CD4-positive, alpha-beta T cell treated with Interleukin-12 subunit alpha and Interleukin-12 subunit beta, for 1 hour (primary cell): ENCODE results near the gene SLC6A18.

Experiments used
- DNase-seq: peaks from one replicate; pipeline ENCODE4 v3.0.0-alpha.2; 2020

Gene SLC6A18, protein sequence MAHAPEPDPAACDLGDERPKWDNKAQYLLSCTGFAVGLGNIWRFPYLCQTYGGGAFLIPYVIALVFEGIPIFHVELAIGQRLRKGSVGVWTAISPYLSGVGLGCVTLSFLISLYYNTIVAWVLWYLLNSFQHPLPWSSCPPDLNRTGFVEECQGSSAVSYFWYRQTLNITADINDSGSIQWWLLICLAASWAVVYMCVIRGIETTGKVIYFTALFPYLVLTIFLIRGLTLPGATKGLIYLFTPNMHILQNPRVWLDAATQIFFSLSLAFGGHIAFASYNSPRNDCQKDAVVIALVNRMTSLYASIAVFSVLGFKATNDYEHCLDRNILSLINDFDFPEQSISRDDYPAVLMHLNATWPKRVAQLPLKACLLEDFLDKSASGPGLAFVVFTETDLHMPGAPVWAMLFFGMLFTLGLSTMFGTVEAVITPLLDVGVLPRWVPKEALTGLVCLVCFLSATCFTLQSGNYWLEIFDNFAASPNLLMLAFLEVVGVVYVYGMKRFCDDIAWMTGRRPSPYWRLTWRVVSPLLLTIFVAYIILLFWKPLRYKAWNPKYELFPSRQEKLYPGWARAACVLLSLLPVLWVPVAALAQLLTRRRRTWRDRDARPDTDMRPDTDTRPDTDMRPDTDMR

DNA sequence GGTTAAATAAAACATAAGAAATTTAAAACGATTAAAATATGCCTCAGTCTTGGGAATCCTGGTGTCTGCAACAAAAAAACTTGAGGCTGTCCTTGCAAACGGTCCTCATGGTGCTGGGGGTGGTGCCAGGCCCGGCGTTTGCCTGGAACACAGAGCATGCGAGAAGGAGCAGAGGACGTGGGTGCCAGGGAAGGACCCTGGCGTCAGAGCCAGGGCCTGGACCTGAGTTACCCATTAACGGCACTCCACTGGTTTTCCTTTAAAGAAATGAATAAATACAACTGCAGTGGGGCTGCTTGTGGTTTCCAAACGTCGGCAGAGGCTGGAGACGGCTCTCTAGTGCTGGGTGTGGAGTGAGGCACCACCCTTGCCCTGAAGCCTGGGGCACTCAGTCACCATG, at the start of gene SLC6A18:
Gene SLC6A18 (plus strand): TSS at position 301 of the 400 bp plus-strand sequence. CDS start 97 bp downstream, at position 398.
- DNase-seq = no peak

DNA sequence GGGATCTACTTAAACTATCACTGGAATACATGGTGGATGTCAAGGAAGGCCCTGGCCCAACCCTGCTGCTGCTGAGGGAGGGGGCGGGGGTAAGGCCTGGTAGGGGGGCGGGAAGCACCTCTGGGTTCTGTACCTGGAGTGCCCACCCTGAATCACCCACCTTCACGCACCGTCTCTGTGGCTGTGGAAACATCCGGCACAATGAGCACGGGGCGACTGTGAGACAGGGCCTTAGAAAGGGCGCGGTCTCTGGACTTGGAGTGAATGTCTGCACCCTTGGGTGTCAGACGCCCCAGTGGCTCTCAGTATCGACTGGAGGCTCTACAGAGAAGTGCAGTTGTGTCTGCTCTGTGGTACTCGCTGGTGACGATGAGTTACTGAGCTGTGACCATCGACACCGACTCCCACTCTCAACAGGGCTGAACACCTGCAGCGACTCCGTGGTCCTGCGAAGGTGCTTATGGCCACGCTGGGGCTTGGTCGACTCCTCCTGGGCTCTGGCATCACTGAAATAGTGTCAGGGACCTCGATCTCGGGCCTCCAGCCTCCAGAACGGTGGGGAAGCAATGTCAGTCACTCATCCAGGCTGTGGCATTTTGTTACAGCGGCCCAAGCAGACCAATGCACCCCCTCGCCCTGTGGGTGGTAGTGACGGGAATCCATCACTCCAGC, 49.2 kb upstream of the SLC6A18 start:
- DNase-seq = no peak

DNA sequence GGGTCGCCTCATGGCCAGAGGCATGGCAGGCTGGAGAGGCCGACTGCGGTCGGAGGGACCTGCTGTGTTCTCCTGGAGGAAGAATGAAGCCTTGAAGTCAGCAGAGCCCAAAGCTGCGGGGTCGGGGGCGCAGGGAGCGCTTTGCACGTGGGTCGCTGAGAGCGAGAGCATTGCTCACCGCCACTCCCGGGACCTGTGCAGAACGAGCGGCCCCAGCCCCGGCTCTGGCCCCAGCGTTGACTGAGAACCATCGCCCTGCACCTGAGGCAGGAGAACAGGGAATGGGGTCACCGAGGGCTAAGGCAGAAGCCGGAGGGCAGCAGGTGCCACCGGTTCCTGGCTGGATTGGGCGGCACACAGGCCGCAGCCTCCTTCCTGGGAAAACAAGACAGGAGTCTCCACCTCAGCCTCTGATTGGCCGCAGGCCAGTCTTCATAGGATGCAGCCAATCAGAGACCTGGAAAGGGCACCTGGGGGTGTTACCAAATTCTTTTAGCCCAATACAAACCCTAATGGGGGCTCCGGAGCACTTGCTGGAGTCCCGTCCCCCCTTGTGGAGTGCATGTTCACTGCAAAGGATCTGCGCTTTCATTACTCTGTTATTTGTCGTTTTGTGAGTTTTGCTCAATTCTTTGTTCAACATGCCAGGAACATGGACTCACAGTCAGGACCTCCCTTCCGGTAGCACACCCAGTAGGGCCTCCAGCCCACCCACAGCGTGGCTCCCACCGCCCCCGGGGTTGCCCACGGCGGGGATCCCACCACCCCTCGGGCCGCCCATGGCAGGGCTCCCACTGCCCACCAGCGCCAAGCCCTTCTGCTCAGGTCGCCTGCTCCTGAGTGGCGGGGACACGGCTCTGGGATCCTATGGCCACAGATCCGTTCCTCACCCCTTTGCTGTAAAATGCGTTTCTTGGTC, 48.4 kb upstream of the SLC6A18 start:
- no peak for DNase-seq

DNA sequence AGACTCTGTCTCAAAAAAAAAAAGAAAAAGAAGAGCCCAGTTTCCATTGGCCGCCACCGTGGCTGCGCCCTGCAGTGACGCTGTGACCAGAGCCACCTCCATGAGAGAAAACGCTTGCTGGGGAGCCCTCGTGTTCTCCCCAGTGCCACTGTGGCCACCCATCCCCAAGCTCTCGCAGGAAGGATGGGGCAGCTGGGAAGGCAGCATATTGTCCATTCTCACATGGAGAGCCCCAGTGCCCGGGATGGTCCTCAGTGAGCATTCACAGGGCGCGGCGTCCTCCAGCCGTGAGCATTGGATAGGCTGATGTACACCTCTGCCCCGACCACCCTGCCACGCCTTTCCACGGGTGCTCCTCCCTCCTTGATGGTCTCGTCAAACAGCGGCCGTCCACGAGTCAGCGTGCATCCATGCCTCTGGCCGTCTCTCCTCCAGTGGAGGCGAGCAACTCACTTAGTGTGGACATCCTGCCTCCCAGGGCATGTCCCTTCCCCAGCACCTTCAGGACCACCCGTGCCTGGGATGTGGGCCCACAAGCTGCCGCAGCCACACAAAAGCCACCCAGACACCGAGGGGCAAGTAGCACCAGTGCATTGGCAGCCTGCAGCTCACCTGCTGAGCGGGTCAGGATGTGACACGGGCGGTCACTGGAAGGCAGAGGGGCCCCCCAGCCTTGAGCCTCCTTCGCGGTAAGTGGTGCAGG, 47.2 kb upstream of the SLC6A18 start:
- DNase-seq = no peak

DNA sequence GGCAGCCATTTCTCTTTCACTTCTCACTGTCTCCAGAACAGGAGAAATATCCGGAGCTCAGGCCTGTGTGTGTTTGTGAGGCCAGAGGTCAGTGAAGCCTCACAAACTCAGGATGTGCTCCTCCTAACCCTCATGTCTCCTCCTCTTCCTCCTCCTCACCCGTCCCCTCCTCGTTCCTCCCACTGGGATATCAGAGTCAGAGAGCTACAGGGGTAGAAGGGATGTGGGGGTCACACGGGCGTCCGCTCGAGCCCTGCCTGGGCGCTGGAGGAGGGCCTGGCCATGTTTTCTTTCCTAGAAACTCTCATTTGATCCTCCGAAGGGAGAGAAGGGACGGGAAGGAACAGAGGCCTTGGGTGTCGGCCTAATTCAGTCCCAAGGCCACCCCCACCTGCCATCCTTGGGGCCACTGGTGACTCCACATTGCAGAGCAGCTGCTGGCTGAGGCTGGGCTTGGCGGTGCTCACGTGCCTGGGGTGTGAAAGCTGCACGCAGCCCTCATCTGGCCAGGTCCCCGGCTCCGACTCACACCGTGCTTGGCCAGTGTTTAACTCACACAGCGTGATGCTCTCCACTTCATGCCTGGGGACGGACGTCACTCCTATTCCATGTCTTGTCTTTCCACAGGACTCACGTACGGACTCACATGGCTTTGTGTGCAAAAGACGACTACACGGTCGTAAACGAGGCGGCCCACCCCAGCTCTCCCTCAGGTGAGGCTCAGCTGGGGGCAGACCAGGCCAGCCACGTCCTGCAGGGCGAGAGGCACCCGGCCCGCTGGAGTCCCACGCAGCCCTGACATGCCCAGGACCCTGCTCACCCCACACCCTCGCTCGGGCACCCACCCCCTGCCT, 46.4 kb upstream of the SLC6A18 start:
- no peak for DNase-seq

DNA sequence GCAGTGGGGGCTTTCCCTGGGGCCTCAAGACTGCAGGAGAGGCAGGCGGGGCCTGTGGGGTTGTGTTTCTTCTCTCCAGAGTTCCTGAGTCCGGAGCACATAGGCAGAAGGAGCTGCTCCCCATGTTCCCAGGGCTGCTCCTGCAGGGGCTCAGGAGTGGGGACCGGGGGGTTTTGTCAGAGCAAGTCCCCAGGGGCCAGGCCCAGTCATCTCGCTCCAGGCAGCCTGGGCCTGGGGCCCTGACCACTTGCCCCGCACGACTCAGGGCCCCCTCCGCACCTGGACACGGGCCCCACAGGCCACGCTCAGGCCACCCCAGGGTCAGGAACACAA, 45.8 kb upstream of the SLC6A18 start:
- no peak for DNase-seq

DNA sequence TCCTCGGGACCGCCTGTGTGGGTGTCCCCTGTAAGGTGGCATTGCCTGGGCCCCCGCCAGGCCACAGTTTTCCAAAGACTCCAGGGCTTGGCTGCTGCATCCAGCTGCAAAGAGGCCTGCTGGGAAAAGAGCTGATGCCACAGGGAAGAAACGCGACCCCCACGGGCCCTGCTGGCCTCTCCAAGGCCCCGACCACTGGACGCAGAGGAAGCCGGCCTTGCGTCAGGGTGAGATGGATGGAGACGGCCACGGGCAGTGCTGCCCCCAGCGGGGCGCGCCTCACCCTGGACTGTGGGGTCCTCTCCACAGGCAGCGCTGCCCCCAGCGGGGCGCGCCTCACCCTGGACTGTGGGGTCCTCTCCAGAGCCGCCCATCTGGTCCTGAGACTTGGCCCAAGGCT, 45.1 kb upstream of the SLC6A18 start:
- no peak for DNase-seq

DNA sequence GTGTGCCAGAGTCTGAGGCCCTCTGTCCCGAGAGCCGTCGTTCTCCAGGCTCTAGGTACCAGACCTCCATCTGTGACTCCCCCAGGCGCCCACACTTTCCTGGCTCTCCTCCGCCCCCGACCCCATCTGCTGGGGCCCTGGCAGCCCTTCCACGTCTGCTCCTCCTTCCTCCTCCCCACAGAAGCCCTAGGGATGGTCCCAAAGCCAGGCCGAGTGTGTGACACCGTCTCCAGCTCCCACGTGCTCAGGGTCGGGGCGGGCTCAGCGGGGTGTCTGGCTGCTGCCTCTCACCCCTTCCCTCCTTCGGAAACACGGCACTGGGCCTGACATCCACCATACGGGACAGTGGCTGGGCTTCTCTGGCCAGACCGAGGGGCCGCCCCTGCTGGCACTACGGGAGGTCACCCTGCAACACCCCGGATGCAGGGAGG, 44.3 kb upstream of the SLC6A18 start:
- DNase-seq = no peak

DNA sequence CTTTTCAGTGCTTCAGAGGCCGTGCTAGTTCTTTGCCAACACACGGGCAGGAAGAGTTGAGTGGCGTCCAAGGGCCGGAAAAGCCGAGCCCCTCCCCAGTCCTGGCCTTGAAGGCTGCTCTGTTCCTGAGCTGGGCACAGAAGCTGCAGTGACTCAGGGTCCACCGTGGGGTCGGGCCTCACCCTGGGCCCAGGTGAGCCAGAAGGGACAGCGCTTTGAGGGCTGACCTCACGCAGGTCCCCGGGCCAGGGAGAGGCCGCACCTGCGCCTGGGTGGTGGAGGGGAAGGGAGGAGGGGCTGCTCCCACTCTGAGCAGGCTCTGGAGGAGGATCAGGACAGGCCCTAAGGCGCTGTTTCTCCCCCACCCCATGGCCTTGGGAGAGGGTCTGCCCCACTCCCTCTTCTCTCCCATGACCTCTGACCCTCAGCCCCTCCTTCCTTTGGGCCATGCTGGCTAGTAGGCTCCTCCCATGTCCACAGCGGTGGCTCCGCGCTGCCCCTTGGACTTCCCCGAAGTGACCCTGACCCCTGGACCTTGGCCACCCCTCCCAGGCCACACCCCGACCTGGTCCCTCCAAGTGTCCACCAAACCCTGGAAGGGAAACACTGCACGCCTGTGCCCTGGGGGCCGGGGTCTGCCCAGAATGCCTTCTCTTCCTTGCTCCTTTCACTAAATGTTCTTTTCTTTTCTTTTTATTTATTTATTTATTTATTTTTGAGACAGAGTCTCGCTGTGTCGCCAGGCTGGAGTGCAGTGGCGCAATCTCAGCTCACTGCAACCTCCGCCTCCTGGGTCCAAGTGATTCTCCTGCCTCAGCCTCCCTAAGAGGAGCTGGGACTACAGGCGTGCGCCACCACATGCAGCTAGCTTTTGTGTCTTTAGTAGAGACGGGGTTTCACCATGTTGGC, 43.5 kb upstream of the SLC6A18 start:
- DNase-seq = no peak

DNA sequence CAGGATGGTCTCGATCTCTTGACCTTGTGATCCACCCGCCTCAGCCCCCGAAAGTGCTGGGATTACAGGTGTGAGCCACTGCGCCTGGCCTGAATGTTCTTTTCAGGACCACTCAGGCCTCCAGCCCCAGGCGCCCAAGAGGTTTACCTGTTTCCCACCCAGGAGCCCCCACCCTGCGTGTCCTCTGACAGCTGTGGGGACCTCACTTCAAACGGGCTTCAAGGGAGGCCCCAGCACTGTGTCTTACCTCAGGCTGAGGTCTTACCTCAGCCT, 42.9 kb upstream of the SLC6A18 start:
- DNase-seq = no peak

DNA sequence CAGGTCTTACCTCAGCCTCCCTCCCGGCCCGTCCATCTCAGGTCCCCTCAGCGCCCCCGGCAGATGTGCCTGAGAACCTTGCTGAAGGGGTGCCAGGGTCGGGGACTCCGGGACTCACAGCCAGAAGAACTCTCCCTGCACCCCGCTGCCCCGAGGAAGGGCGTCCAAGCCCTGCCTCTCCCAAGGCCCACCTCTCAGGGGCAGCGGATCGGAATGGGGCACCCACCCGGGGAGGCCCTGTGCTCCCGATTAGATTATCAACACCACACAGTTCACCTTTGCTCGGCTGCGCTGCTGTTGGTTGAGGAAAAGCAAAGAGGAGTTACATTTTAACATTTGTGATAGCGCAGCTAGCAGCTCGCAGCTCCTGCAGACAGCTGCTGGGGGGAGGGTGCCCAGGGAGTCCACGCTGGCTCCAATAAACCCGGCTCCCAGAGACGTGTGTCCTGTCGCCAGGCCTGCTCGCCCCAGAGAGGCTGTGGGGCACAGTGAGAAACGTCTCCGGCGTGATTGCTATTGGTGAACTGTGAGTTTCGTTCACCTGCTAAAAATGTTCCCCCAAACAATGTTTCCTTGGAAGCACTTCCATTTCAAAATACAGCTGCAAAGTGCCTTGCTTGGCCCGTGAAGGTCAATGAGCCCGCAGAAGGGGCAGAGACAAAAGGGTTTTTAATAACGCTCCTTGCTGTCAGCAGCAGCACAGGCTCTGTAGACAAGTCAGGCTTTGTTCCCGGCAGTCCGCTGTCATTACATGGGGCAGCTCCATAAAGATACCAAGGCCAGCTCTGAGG, 42.4 kb upstream of the SLC6A18 start:
- no peak for DNase-seq

DNA sequence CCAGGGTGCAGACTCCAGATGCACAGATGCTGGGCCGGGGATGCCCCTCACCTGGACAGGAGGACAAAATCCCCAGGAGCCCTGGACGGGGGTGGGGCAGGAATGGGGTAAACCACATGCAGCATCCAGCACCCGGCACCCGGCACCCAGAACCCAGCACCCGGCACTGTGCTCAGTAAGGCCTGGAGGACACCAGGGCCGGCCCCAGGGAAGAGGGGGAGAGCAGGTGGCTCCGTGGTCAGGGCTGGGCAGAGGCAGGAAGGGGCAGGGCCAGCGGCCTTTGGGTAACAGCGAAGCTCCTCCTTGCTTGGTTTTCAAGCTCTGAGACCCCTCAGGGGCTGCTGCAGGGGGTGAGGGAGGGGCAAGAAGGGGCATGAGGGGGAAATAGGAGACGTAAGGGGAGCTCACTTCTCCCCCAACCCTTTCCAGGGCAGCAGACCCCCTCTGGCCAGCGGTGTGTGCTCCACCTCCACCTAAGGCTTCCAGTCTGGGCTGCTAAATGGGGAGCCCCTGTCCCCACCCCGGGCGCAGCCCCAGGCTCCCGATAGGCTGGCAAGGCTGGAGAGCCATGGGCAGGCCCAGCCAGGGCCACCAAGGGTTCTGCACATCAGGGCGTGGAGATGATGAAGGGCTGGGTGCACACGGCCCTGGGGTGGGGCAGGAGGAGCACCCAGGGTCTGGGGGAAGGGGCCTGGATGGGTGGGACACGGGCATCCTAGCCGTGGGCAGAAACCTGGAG, 41.6 kb upstream of the SLC6A18 start:
- no peak for DNase-seq

DNA sequence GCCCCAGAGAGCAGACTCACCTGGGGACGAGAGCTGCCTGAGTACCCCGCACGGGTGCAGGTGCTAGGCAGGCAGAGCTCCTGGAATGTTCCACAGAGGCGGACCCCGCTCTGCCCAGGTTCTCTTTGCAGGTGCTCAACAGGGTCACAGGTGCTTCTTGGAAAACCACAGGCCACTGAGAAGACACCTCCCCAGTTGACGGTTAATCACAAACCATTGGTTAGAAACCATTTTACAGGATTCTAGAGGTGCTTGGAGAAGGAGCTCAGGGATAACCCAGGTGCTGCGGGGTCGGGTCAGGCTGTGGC, 41.1 kb upstream of the SLC6A18 start:
- DNase-seq = no peak

DNA sequence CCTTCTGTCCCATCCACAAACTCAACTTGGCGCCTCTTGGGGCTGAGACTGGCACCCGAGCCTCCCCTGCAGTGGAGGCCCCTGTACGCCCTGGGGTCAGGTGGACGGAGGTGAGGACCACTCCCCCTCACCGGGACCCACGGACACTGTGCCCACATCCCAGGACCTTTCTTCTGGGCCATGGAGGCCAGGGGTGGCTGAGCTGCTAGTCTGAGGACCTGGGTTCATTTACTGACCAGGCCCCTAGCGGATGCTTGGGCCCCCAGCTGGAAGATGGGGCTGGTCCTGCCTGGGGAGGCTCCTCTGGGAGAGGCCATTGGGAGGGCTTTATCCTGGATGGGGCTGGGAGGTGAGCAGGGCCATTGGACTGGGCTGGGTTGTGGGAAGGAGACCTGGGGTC, 40.7 kb upstream of the SLC6A18 start:
- DNase-seq = no peak

DNA sequence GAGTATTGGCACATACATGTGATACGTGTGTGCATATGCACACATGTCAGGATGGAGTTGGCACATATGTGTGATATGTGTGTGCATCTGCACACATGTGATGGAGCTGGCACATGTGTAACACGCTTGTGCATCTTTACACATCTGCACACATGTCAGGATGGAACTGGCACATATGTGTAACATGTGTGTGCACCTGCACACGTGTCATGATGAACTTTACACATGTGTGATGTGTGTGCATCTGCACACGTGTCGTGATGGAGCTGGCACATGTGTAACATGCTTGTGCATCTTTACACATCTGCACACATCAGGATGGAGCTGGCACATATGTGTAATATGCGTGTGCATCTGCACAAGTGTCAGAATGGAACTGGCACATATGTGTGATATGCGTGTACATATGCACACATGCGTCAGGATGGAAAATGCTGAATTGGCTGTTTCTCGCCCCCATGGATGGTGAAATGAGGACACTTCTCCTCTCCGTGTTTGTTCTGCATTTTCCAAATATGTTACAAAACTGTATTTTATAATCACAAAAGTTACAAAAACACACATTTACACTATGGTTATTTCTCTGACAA, 40.0 kb upstream of the SLC6A18 start:
- no peak for DNase-seq

DNA sequence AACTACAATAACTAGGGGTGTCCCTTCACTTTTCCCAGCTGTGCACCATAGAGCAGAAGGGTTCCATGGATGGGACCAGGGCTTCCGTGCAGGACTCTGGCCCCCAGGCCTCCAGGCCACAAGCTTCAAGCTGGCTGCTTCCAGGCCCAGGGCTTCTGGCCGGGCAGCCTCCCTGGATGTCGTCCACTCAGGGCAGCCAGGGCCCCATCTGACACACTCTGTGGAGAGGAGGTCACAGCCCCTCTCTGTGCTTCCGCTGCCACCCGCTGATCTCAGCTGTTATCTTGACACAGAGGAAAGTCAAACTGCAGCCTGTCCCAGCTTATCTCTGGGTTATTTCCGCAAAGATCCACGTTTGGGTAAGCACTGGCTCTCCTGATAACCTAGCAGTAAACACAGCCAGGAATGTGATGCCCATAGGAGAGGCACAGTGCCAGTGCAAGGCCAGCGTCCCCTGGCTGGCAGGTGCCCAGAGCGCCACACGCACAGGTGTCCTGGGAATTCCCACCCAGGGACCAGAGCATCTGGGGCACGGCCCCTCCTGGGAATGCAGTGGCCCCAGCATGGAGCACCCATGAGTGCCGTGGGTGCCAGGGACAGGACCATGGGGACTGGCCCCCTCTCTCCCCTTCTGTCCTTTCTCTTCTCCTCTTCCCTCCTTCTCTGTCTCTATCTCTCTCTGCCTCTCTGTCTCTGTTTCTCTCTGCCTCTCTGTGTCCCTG, 39.4 kb upstream of the SLC6A18 start:
- no peak for DNase-seq

DNA sequence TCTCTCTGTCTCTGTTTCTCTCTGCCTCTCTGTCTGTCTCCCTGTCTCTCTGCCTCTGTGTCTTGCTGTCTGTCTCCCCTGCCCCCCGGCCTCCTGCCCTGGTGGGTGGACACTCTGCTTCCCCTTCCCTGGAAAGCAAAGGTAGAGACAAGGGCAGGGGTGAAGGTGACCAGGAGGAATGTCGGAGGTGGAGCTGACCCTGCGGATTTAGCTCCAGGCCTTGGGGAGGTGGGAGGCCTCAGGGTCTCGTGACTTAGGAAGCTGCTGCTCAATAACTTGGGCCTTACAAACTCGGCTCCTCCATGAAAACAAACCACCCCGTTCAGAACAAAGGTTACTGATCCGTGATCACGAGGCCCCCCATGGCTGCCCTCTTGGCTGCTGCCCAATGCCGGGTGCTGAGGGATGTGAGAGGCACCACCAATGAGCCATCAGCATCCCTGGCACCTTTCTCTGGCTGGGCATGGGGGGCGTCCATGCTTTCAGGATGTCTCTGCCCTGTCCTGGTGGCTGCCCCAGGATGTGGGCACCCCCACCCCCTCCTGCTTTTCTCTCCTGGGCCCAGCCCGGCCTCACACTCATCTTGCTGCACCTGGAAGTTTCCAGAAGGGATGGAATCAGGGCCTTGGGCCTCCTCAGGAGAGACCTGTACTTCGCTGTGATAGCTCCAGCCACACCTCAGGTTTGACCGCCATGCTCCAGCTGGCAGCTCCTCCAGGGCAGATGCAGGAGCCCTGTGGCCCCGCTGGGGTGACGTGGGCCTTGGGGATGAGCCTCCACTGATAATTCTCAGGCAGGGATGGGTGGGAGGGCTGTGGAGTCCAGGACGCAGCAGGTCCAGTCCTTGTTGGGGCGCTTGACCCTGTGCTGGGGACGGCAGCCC, 38.6 kb upstream of the SLC6A18 start:
- no peak for DNase-seq
